ENCODE results near the gene SMTN.

SMTN gene

DNA sequence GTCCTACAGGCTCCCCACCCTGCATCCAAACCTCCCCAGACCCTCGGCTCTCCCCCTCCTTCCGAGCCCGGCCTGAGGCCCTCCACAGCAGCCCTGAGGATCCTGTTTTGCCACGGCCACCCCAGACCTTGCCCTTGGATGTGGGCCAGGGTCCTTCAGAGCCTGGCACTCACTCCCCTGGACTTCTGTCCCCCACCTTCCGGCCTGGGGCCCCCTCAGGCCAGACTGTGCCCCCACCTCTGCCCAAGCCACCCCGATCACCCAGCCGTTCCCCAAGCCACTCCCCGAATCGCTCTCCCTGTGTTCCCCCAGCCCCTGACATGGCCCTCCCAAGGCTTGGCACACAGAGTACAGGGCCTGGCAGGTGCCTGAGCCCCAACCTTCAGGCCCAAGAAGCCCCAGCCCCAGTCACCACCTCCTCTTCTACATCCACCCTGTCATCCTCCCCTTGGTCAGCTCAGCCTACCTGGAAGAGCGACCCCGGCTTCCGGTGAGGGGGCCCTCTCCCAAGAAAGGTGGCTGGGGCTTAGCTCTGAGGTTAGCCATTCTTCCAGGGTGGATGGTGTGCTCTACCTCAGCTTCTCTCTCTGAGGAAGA is 44.5 kb downstream of the SMTN start:
- no peak overlapping the region for H3K4me3 ChIP-seq (replicated peaks; ENCODE audit: low read depth, low read length)
- no peak for DNase-seq (ENCODE audit: extremely low read depth, low read depth)
- TF ChIP-seq, protein P1, sequence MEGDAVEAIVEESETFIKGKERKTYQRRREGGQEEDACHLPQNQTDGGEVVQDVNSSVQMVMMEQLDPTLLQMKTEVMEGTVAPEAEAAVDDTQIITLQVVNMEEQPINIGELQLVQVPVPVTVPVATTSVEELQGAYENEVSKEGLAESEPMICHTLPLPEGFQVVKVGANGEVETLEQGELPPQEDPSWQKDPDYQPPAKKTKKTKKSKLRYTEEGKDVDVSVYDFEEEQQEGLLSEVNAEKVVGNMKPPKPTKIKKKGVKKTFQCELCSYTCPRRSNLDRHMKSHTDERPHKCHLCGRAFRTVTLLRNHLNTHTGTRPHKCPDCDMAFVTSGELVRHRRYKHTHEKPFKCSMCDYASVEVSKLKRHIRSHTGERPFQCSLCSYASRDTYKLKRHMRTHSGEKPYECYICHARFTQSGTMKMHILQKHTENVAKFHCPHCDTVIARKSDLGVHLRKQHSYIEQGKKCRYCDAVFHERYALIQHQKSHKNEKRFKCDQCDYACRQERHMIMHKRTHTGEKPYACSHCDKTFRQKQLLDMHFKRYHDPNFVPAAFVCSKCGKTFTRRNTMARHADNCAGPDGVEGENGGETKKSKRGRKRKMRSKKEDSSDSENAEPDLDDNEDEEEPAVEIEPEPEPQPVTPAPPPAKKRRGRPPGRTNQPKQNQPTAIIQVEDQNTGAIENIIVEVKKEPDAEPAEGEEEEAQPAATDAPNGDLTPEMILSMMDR (IDR thresholded peaks at IDR 0.05; ENCODE audit: low read depth, low read length, missing control alignments), result no peak

DNA sequence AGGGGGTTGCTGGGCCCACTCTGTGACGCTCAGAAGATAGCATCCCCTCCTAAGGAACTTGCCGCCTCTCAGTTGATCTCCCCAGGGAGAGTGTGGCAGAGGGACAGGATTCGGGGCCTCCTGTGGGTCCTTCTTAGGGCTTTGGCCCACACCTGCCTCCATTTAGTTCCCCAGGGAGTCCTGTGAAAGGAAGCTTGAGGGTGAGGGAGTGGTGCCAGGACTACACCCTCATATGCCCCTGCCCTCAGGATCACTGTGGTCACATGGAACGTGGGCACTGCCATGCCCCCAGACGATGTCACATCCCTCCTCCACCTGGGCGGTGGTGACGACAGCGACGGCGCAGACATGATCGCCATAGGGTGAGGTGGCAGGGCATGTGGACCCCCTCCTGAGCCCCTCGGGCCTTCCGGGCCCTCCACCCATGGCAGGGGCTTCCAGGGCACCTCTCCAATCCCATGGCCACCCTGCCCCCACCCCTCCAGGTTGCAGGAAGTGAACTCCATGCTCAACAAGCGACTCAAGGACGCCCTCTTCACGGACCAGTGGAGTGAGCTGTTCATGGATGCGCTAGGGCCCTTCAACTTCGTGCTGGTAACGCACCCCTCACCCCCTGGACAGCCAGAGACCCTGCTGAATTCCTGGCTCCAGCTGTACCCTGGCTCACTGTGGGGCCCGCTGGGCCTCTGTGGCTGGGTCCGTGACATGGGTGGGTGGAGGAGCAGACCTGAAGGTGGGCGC is 45.2 kb downstream of the SMTN start:
- DNase-seq (ENCODE audit: extremely low read depth, low read depth), result no peak
- no peak overlapping the region for H3K4me3 ChIP-seq (replicated peaks; ENCODE audit: low read depth, low read length)
- TF ChIP-seq, protein P1 (IDR thresholded peaks at IDR 0.05; ENCODE audit: low read depth, low read length, missing control alignments), result no peak

DNA sequence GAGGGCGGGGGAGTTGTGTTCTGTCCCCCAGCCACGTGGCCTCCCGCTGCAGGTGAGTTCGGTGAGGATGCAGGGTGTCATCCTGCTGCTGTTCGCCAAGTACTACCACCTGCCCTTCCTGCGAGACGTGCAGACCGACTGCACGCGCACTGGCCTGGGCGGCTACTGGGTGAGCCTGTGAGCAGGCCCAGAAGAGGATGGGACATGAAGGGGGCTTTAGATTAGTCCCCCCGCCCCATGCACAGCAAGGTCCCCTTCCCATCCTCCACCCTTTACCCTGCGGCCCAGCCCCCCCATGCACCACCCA is 45.7 kb downstream of the SMTN start:
- no peak for DNase-seq (ENCODE audit: extremely low read depth, low read depth)
- no peak overlapping the region for H3K4me3 ChIP-seq (replicated peaks; ENCODE audit: low read depth, low read length)
- TF ChIP-seq, protein P1 (IDR thresholded peaks at IDR 0.05; ENCODE audit: low read depth, low read length, missing control alignments), result no peak

DNA sequence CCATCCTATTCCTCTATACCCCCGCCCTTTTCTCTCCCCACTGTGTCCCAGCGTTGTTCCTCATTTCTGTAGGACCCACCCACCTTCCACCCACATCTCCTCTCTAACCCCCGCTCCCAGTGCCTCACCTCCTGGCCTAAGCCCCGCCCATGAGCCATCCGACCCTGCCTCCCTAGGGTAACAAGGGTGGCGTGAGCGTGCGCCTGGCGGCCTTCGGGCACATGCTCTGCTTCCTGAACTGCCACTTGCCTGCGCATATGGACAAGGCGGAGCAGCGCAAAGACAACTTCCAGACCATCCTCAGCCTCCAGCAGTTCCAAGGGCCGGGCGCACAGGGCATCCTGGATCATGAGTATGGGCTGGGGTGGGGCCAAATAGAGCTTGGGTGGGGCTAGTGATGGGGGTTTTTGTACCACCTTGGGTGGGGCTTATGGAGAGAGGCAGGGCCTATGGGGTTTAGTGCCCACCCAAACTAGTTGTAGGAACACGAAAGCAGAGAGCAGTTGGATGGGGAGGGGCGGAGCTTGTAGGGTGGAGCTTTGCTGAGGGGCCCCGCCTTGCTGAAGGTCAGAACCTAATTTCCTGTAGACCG is 46.2 kb downstream of the SMTN start:
- DNase-seq (ENCODE audit: extremely low read depth, low read depth), result no peak
- H3K4me3 ChIP-seq (replicated peaks; ENCODE audit: low read depth, low read length), result no peak overlapping the region
- TF ChIP-seq, protein P1 (IDR thresholded peaks at IDR 0.05; ENCODE audit: low read depth, low read length, missing control alignments), result no peak

DNA sequence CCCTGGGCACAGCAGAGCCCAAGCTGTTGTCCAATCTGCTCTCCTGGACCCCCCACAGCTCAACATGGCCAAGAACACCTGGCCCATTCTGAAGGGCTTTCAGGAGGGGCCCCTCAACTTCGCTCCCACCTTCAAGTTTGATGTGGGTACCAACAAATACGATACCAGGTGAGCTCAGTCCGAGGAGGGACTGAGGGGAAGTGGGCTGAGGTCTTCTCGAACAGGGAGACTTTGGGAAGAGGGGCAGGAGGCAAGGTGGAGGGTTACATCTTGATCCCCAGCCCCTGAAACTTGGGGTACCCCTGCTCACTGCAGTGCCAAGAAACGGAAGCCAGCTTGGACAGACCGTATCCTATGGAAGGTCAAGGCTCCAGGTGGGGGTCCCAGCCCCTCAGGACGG is 47.0 kb downstream of the SMTN start:
- H3K4me3 ChIP-seq (replicated peaks; ENCODE audit: low read depth, low read length), result no peak overlapping the region
- TF ChIP-seq, protein P1 (IDR thresholded peaks at IDR 0.05; ENCODE audit: low read depth, low read length, missing control alignments), result no peak
- DNase-seq (ENCODE audit: extremely low read depth, low read depth), result no peak

DNA sequence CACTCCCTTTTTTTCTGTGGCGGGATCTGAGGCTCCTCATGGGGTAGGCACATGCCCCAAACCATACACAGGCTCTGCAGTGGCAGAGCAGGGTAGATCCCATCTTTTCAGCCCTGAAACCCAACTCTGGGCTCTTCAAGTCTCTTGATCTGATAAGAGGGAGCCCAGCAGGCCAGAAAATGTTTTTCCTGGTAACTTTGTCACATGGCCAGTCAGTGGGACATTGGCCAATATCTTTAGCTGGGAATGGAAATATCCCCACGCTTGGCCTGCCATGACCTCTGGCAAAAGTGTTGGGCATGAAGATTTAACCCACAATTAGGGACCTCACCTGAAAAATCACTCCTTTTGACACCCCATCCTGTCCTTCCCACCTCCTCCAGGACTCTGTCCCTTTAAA is 49.8 kb downstream of the SMTN start:
- no peak for DNase-seq (ENCODE audit: extremely low read depth, low read depth)
- TF ChIP-seq, protein P1 (IDR thresholded peaks at IDR 0.05; ENCODE audit: low read depth, low read length, missing control alignments), result no peak
- no peak overlapping the region for H3K4me3 ChIP-seq (replicated peaks; ENCODE audit: low read depth, low read length)
